ENCODE data around the gene TLX3. TPM values are rescaled to one million over a fixed set of nuclear protein-coding genes. Genes with fewer than 3 reads are reported as not detected.

Gene TLX3
- total and polyA plus RNA-seq, 2 of the 4 experiments (the other 2 are of a cell fraction), result not detected

DNA sequence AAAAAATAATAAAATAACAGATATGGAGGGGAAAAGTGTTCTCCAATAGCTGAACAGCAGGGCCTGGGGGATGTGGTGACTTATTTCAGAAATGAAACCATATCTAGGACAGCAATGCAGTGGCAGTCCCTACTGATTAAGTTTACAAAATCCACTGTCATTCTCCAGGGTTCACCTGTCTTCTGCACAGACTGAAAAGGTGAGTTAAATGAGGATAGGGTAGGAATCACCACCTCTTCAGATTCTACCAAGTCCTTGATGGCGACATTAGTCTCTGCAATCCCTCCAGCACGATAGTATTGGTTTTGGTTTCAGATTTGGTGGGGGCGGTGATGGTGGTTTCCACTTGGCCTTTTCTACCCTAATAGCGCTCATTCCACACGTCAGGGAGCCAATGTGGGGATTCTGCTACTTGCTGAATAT is 46.3 kb downstream of the TLX3 start:
- H4K8ac ChIP-seq (ENCODE audit: low read depth in 2 of 2, low read length in 2 of 2), result no peak overlapping the region
- in situ Hi-C loops (cut with MboI; ENCODE audit: low sequenced_read_pairs), result no loop called here
- H2BK20ac ChIP-seq (ENCODE audit: low read depth, low read length), result no peak overlapping the region
- no peak overlapping the region for H2BK15ac ChIP-seq (ENCODE audit: low read depth, low read length)
- no CpG with 5 or more reads among the region's 5 CpGs for WGBS, 2 experiments (ENCODE audit: extremely low coverage in 2 of 2, insufficient read length in 1 of 2)
- no peak overlapping the region for H3K9ac ChIP-seq (ENCODE audit: low read depth, low read length)
- no peaks in the 10 kb centered on the region for H3K4me1 ChIP-seq (ENCODE audit: control insufficient read depth, insufficient read depth, low read length)
- no peaks in the 10 kb centered on the region for H3K79me1 ChIP-seq (ENCODE audit: low read depth in 1 of 2, low read length in 2 of 2)
- ATAC-seq (ENCODE audit: low read depth) (no peak), DNase-seq (no peak)
- H4K5ac ChIP-seq (ENCODE audit: low read depth, low read length), result no peak overlapping the region
- H3K27ac ChIP-seq (ENCODE audit: insufficient read depth, low read length), result no peak overlapping the region
- H2AK9ac ChIP-seq (replicated peaks; ENCODE audit: low read depth, low read length, poor library complexity), result no peak overlapping the region
- no peak overlapping the region for H2BK120ac ChIP-seq (ENCODE audit: low read depth, low read length)
- H3K4me3 ChIP-seq (ENCODE audit: insufficient read depth, low read depth, low read length), result no peak overlapping the region
- CTCF ChIA-PET, result no interaction called here
- H2AK5ac ChIP-seq (ENCODE audit: low read depth, low read length), result no peak overlapping the region
- no peak for TF ChIP-seq NFE2L2 (IDR thresholded peaks at IDR 0.05; ENCODE audit: low read depth, low read length)
- no peak for TF ChIP-seq MAZ (IDR thresholded peaks at IDR 0.05; ENCODE audit: borderline replicate concordance, low read depth, low read length)
- TF ChIP-seq CEBPB (IDR thresholded peaks at IDR 0.05; ENCODE audit: low read depth, low read length), result no peak
- TF ChIP-seq MAFK (IDR thresholded peaks at IDR 0.05; ENCODE audit: low read depth, low read length), result no peak
- H3K27me3 ChIP-seq (ENCODE audit: control insufficient read depth, insufficient read depth, low read length), result no peaks in the 10 kb centered on the region; the same call in 1 of the 2 replicates
- no peaks in the 10 kb centered on the region for H3K9me3 ChIP-seq (ENCODE audit: control insufficient read depth, insufficient read depth, low read length)
- dilution Hi-C loops (cut with HindIII; ENCODE audit: low sequenced_read_pairs, unreplicated experiment), result no loop called here
- H3K9me1 ChIP-seq (ENCODE audit: insufficient read depth, low read length), result no peaks in the 10 kb centered on the region
- H3K4me2 ChIP-seq (ENCODE audit: low read depth, low read length), result no peak overlapping the region
- no TSS peak for BruUV-seq (replicated peaks)
- POLR2A ChIA-PET (ENCODE audit: unreplicated experiment), result no interaction called here
- H3K56ac ChIP-seq (ENCODE audit: extremely low read depth, insufficient read depth, low read length), result no peak overlapping the region
- H2AFZ ChIP-seq (replicated peaks; ENCODE audit: low read length, poor library complexity), result no peak overlapping the region
- no peak overlapping the region for H3K4ac ChIP-seq (ENCODE audit: low read depth, low read length)
- no peak overlapping the region for H3K18ac ChIP-seq (ENCODE audit: low read depth, low read length)
- no peaks in the 10 kb centered on the region for H3K36me3 ChIP-seq (ENCODE audit: control insufficient read depth, insufficient read depth, low read length)
- H2BK5ac ChIP-seq (ENCODE audit: low read depth, low read length, poor library complexity, severe bottlenecking), result no peak overlapping the region
- no peak overlapping the region for H4K91ac ChIP-seq (ENCODE audit: insufficient read depth, low read depth, low read length)
- intact Hi-C loops (cut with micrococcal nuclease), result no loop called here
- no peaks in the 10 kb centered on the region for H4K20me1 ChIP-seq (ENCODE audit: insufficient read depth, low read length)
- H3K14ac ChIP-seq (replicated peaks; ENCODE audit: low read depth, low read length), result no peak overlapping the region
- H3K23ac ChIP-seq (ENCODE audit: low read depth, low read length), result no peak overlapping the region
